CD8-positive, alpha-beta memory T cell (primary cell): ENCODE results near the gene NOA1. TPM values are rescaled to one million over a fixed set of nuclear protein-coding genes. Genes with fewer than 3 reads are reported as not detected.

ENCODE experiments used
- CTCF ChIA-PET: fragments of 350-600 bp; sonication (Branson Sonifier 250); formaldehyde crosslinking; loops from one replicate; lab custom pipeline; 2021; ENCODE audit warnings: antibody characterized with exemption; lab: Charles Lee
- POLR2A ChIA-PET: fragments of 350-600 bp; sonication (Branson Sonifier 250); formaldehyde crosslinking; loops from one replicate; lab custom pipeline; 2021; ENCODE audit warnings: antibody characterized with exemption; lab: Charles Lee
- DNase-seq, 5 donors: peaks; one replicate each; pipeline versions ENCODE4 v3.0.0 to v3.0.0-alpha.2; 2020 to 2022; ENCODE audit warnings: mixed read lengths in 1 of 5
- H3K27ac ChIP-seq: one replicate; pipeline ENCODE4 v1.7.0; 2013; ENCODE audit warnings: low read depth, mild to moderate bottlenecking, low read length, moderate library complexity
- H3K27me3 ChIP-seq: 2 replicates; pipeline ENCODE4 v1.7.0; 2013; ENCODE audit warnings: low read length, mild to moderate bottlenecking; ENCODE audit not compliant: insufficient read depth, poor library complexity, severe bottlenecking
- H3K36me3 ChIP-seq: 2 replicates; pipeline ENCODE4 v1.7.0; 2013; ENCODE audit warnings: mild to moderate bottlenecking, low read length, moderate library complexity; ENCODE audit not compliant: insufficient read depth
- H3K4me1 ChIP-seq: 2 replicates; pipeline ENCODE4 v1.7.0; 2013; ENCODE audit warnings: mild to moderate bottlenecking, low read length, moderate library complexity; ENCODE audit not compliant: insufficient read depth
- H3K4me3 ChIP-seq: 2 replicates; pipeline ENCODE4 v1.7.0; 2013; ENCODE audit warnings: mild to moderate bottlenecking, low read length
- H3K9me3 ChIP-seq: 2 replicates; pipeline ENCODE4 v1.7.0; 2013; ENCODE audit warnings: mild to moderate bottlenecking, low read length
- H3K27ac Mint-ChIP-seq, 8 donors: one replicate each; pipeline ENCODE4 v1.8.0; 2020 to 2021; ENCODE audit warnings: mixed read lengths in 8 of 8, mild to moderate bottlenecking in 6 of 8, inconsistent platforms in 3 of 8, moderate library complexity in 3 of 8
- H3K27me3 Mint-ChIP-seq, 2 donors: one replicate each; pipeline ENCODE4 v1.8.0; 2020 to 2021; ENCODE audit warnings: mixed read lengths in 2 of 2, mild to moderate bottlenecking in 1 of 2, moderate library complexity in 1 of 2
- H3K36me3 Mint-ChIP-seq, 3 donors: one replicate each; pipeline ENCODE4 v1.8.0; 2020 to 2021; ENCODE audit warnings: mixed read lengths in 3 of 3, inconsistent platforms in 1 of 3, mild to moderate bottlenecking in 1 of 3
- H3K4me1 Mint-ChIP-seq, 3 donors: one replicate each; pipeline ENCODE4 v1.8.0; 2020 to 2021; ENCODE audit warnings: mixed read lengths in 3 of 3, inconsistent platforms in 1 of 3, mild to moderate bottlenecking in 1 of 3
- H3K4me3 Mint-ChIP-seq, 7 donors: one replicate each; pipeline ENCODE4 v1.8.0; 2020 to 2021; ENCODE audit warnings: mixed read lengths in 7 of 7, mild to moderate bottlenecking in 6 of 7, moderate library complexity in 4 of 7, inconsistent platforms in 2 of 7
- H3K9me3 Mint-ChIP-seq, 5 donors: one replicate each; pipeline ENCODE4 v1.8.0; 2020 to 2022; ENCODE audit warnings: mixed read lengths in 5 of 5, mild to moderate bottlenecking in 3 of 5, moderate library complexity in 2 of 5, inconsistent platforms in 1 of 5
- polyA plus RNA-seq: library from polyadenylated mRNA; unstranded; fragments of 300-500 nt; fragmentation: Illumina TruSeq; gene quantifications from one replicate; pipeline ENCODE4 v1.2.3, GENCODE V29; 2021
- total RNA-seq, 2 experiments: library from RNA; stranded (reverse); gene quantifications; one replicate each; pipeline ENCODE4 v1.2.3, GENCODE V29; 2021

The NOA1 gene
- total RNA-seq, result 10 to 100 TPM; 22.0 TPM
- 20.7 TPM for polyA plus RNA-seq

DNA sequence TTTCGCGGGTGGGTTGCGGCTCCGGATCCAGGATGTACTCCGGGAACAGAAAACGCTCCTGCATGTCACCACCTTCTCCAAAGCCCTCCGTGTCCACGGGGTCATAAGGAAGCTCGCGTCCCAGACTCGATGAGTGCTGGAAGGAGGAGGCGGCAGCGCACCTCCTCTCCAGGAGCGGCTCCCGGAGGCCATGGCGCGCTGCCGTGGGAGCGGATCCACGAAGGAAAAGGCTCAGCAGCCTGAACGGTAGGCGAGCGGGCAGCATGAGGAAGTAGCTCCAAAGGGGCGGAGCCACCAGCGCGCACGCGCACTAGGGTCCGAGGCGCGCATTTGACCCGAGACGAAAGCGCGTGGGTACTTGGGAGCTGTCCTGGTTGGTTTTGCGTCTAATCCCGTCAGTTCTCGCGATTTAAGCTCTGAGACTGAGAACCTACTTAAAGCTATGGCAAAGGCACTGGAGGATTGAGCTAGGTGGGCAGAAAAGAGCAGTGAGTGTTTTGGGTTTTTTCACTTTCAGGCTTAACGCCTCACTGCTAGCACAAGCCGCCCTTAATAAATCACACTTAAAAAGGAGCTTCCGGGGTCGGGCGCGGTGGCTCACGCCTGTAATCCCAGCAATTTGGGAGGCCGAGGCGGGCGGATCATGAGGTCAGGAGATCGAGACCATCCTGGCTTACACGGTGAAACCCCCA is at the start of gene NOA1:
Gene NOA1, minus strand, starts transcription at position 286 of the 692 bp plus-strand sequence. Its CDS starts 21 bp downstream, at position 265.
- Histone ChIP-seq H3K36me3 (peaks cover 14% of the 10 kb centered on the region), H3K27ac (peak within 1 kb of the TSS; percentile 90), H3K9me3 (peaks cover 3% of the 10 kb centered on the region), H3K4me3 (peak within 1 kb of the TSS; percentile 89), H3K4me1 (peaks cover 53% of the 10 kb centered on the region), H3K27me3 (no peaks in the 10 kb centered on the region)
- peak; percentile 93 to 99 (median 99) for DNase-seq
- no peaks in the 10 kb centered on the region for H3K27me3 Mint-ChIP-seq
- peak within 1 kb of the TSS; percentile 96 to 100 (median 98) for H3K27ac Mint-ChIP-seq
- H3K36me3 Mint-ChIP-seq, result peaks cover 17 to 54% (median 18%) of the 10 kb centered on the region in 3 donors
- ChIA-PET POLR2A (interaction anchor here (0.5 to 4.0 kb wide), 9 partner anchors 13 to 1432 kb away, joined by 3 to 107 read pairs (median 5); partner anchors contain the start of genes AASDH, PAICS, PPAT and REST), CTCF (interaction anchor here (1.4 to 5.9 kb wide), 7 partner anchors 10 to 1029 kb away, joined by 5 to 51 read pairs (median 10); partner anchors contain the start of genes CEP135, PAICS, PPAT and REST)
- H3K4me1 Mint-ChIP-seq, result peaks cover 55 to 82% (median 58%) of the 10 kb centered on the region in 3 donors
- peaks cover 0 to 13% (median 6%) of the 10 kb centered on the region in 5 donors for H3K9me3 Mint-ChIP-seq
- peak within 1 kb of the TSS; percentile 96 to 100 (median 98) for H3K4me3 Mint-ChIP-seq

DNA sequence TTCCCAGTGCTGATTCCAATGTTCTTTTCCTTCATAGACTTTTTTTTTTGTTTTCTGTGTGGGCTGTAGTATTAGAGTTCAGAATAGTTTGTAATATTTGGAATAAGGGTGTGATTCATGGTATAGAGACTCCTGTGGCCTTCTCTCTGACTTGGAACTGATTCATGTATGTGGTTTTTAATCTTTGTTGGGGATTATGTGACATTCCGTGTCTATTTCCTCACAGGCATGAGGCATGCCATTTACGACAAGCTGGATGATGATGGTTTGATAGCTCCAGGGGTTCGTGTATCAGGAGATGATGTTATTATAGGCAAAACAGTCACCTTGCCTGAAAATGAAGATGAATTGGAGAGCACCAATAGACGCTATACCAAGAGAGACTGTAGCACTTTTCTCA is 45.7 kb upstream of the NOA1 start:
- Mint-ChIP-seq H3K4me1 (peaks cover 4 to 16% (median 7%) of the 10 kb centered on the region in 3 donors), H3K36me3 (peaks cover 10 to 94% (median 26%) of the 10 kb centered on the region in 3 donors), H3K27ac (peak overlapping the region in 2 of 8 donors; percentile 34 to 39), H3K27me3 (no peaks in the 10 kb centered on the region), H3K4me3 (no peak overlapping the region), H3K9me3 (no peaks in the 10 kb centered on the region)
- H3K4me1 ChIP-seq, result no peaks in the 10 kb centered on the region
- peaks cover 54% of the 10 kb centered on the region for H3K36me3 ChIP-seq
- no peaks in the 10 kb centered on the region for H3K9me3 ChIP-seq
- DNase-seq, result no peak
- no peak overlapping the region for H3K27ac ChIP-seq
- POLR2A ChIA-PET, result no interaction called here
- CTCF ChIA-PET, result no interaction called here
- no peaks in the 10 kb centered on the region for H3K27me3 ChIP-seq
- no peak overlapping the region for H3K4me3 ChIP-seq

DNA sequence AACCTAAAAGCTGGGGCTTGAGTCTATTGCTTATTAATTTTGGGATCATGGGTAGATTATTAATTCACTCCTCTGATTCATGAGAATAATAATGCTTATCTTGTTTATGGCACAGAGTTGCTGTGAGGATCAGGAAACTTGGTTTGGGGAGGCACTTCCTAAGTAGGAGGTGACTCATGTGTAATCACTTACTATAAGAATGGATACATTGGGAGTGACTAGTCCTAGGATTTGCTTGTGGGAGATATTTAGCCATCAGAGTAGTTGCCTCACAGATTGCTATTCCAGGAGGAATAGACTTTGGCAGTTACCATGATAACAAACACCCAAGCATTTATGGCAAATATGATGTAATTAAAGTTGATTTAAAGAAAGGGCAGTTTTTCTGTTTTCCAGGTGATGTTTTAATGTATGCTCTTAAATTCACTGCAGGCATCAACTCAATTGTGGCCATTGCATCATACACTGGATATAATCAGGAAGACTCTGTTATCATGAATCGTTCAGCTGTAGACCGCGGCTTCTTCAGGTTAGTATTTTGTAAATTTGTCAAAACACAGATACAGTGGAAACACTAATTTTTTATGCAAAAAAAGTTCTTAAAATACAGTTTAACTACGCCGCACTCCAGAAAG is 43.2 kb upstream of the NOA1 start:
- Histone ChIP-seq H3K36me3 (peaks cover 62% of the 10 kb centered on the region), H3K27ac (no peak overlapping the region), H3K4me3 (no peak overlapping the region), H3K27me3 (no peaks in the 10 kb centered on the region), H3K9me3 (no peaks in the 10 kb centered on the region), H3K4me1 (no peaks in the 10 kb centered on the region)
- H3K27me3 Mint-ChIP-seq, result no peaks in the 10 kb centered on the region
- peaks cover 4 to 22% (median 10%) of the 10 kb centered on the region in 3 donors for H3K4me1 Mint-ChIP-seq
- no peak for DNase-seq
- ChIA-PET POLR2A (no interaction called here), CTCF (no interaction called here)
- H3K27ac Mint-ChIP-seq, result peak overlapping the region in 2 of 8 donors; percentile 2 to 19
- H3K9me3 Mint-ChIP-seq, result no peaks in the 10 kb centered on the region
- H3K4me3 Mint-ChIP-seq, result no peak overlapping the region
- H3K36me3 Mint-ChIP-seq, result peaks cover 10 to 91% (median 31%) of the 10 kb centered on the region in 3 donors

DNA sequence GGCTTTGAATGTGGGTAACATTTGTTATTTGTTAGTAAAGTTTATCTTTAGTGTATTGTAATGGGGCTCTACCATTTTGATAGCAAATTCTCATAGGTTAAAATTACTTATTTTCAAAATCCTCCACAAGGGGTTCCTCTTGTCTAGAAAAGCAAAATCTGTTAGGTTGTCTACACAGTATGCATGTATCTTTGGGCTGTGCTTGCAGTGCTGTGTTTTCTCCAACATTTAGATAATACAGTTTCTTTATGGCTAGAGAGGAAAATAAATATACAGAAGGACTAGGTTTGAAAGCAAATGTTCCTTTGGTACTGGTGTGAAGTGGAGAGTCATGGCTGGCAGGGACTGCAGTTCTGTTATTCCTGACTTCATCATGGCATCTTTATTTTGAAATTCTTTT is 41.6 kb upstream of the NOA1 start:
- Mint-ChIP-seq H3K4me3 (no peak overlapping the region), H3K27me3 (no peaks in the 10 kb centered on the region), H3K9me3 (no peaks in the 10 kb centered on the region), H3K4me1 (peaks cover 4 to 22% (median 10%) of the 10 kb centered on the region in 3 donors), H3K36me3 (peaks cover 10 to 87% (median 34%) of the 10 kb centered on the region in 3 donors), H3K27ac (peak overlapping the region in 2 of 8 donors; percentile 11 to 47)
- H3K4me3 ChIP-seq, result no peak overlapping the region
- ChIA-PET POLR2A (no interaction called here), CTCF (no interaction called here)
- H3K27me3 ChIP-seq, result no peaks in the 10 kb centered on the region
- no peak overlapping the region for H3K27ac ChIP-seq
- H3K4me1 ChIP-seq, result no peaks in the 10 kb centered on the region
- H3K9me3 ChIP-seq, result no peaks in the 10 kb centered on the region
- H3K36me3 ChIP-seq, result peaks cover 54% of the 10 kb centered on the region
- DNase-seq, result no peak

DNA sequence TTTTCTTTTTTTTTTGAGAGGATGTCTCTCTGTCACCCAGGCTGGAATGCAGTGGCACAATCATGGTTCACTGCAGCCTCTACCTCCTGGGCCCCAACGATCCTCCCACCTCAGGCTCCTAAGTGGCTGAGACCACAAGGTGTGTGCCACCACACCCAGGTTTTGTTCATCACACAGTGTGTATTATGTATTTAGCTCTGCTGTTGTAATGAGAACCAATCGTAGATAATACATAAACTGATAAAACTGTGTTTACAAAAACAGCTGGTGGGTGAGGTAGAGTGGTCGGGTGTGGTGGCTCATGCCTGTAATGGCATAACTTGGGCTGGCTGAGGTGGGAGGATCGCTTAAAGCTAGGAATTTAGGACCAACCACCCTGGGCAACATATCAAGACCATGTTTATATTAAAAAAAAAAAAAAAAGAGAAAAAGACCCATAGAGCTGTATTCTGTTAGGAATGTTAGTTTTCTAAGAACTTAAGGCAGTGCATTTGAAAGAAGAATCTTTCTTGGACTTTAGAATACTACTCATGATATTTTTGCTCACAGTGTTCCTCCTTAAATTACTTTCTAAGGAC is 36.2 kb upstream of the NOA1 start:
- Histone ChIP-seq H3K4me1 (no peaks in the 10 kb centered on the region), H3K27me3 (no peaks in the 10 kb centered on the region), H3K4me3 (no peak overlapping the region), H3K36me3 (peaks cover 55% of the 10 kb centered on the region), H3K9me3 (no peaks in the 10 kb centered on the region), H3K27ac (no peak overlapping the region)
- Mint-ChIP-seq H3K27me3 (no peaks in the 10 kb centered on the region), H3K36me3 (peaks cover 15 to 82% (median 29%) of the 10 kb centered on the region in 3 donors), H3K27ac (peak overlapping the region in 2 of 8 donors; percentile 38 to 81), H3K9me3 (no peaks in the 10 kb centered on the region), H3K4me3 (no peak overlapping the region), H3K4me1 (peaks cover 10 to 20% (median 11%) of the 10 kb centered on the region in 3 donors)
- DNase-seq, result no peak
- ChIA-PET POLR2A (no interaction called here), CTCF (no interaction called here)

DNA sequence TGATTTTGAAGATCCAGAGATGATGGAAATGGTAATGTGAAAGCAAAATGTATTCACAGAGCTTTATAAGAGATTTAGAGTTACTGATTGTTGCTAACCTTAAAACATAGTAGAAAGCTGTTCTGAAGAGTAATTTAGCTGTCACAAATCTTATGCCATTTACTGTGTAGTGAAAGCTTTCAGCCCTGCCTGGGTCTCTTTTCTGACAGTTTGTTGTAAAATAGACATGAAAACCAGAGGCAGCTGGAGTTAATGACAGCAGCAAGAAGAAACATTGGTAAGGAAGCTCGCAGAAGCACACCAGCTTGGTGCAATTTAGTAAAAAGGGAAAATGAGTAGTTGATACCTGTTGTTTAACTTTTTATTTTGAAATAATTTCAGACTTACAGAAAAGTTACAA is 22.3 kb upstream of the NOA1 start:
- H3K4me3 ChIP-seq, result no peak overlapping the region
- peaks cover 8 to 26% (median 24%) of the 10 kb centered on the region in 3 donors for H3K4me1 Mint-ChIP-seq
- H3K4me3 Mint-ChIP-seq, result no peak overlapping the region
- ChIA-PET CTCF (interaction anchor here (0.6 kb wide), 1 partner anchor 1088 kb away, joined by 4 read pairs; no protein-coding TSS in a partner anchor), POLR2A (no interaction called here)
- no peaks in the 10 kb centered on the region for H3K4me1 ChIP-seq
- no peaks in the 10 kb centered on the region for H3K27me3 Mint-ChIP-seq
- no peak overlapping the region for H3K27ac Mint-ChIP-seq
- no peaks in the 10 kb centered on the region for H3K9me3 Mint-ChIP-seq
- H3K27ac ChIP-seq, result no peak overlapping the region
- H3K36me3 ChIP-seq, result peaks cover 37% of the 10 kb centered on the region
- peaks cover 4 to 84% (median 19%) of the 10 kb centered on the region in 3 donors for H3K36me3 Mint-ChIP-seq
- no peaks in the 10 kb centered on the region for H3K9me3 ChIP-seq
- no peaks in the 10 kb centered on the region for H3K27me3 ChIP-seq
- no peak for DNase-seq

DNA sequence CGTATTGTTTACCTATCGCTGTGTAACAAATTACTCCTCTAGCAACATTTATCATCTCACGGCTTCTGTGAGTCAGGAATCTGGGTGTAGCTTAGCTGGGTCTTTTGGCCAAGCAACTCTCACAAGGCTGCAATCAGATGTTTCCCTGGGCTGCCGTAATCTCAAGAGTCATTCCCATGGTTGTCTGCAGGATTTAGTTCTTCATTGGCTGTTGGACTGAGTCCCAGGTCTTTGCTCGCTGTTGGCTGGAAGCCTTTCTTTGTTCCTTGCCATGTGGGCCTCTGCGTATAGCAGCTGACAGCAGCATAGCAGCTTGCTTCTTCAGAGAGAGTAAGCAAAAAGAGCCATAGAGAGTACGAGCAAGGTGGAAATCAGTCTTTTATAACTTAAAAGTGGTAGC is 18.1 kb upstream of the NOA1 start:
- H3K36me3 Mint-ChIP-seq, result peaks cover 7 to 86% (median 29%) of the 10 kb centered on the region in 3 donors
- H3K27me3 ChIP-seq, result no peaks in the 10 kb centered on the region
- H3K9me3 ChIP-seq, result no peaks in the 10 kb centered on the region
- H3K27ac Mint-ChIP-seq, result peak overlapping the region in 1 of 8 donors; percentile 38
- H3K4me1 Mint-ChIP-seq, result peaks cover 19 to 48% (median 45%) of the 10 kb centered on the region in 3 donors
- peaks cover 34% of the 10 kb centered on the region for H3K36me3 ChIP-seq
- no peaks in the 10 kb centered on the region for H3K9me3 Mint-ChIP-seq
- H3K4me1 ChIP-seq, result no peaks in the 10 kb centered on the region
- no peak overlapping the region for H3K27ac ChIP-seq
- H3K4me3 ChIP-seq, result no peak overlapping the region
- no peak for DNase-seq
- ChIA-PET CTCF (no interaction called here), POLR2A (no interaction called here)
- no peaks in the 10 kb centered on the region for H3K27me3 Mint-ChIP-seq
- no peak overlapping the region for H3K4me3 Mint-ChIP-seq
